Measurements from ENCODE around the gene SPRYD7.

GRCh38 chr13:49869519-49869918, 66.6 kb downstream of the SPRYD7 start:
- TF ChIP-seq CTCF (IDR thresholded peaks at IDR 0.05) (peak in 3 of 7 experiments; percentile 19 to 29 (median 23)), POLR2A (IDR thresholded peaks at IDR 0.05) (no peak)
